ENCODE data around the gene NIN. TPM values are rescaled to one million over a fixed set of nuclear protein-coding genes. Genes with fewer than 3 reads are reported as not detected.

NIN gene
- total RNA-seq, 1 experiment from 2014 or later = 11.0 TPM

- in situ Hi-C loops (cut with HindIII; ENCODE audit: low pct_unique_long_range_greater_than_20kb, low sequenced_read_pairs) = no loop called here
- DNase-seq (ENCODE audit: low read depth) = peak; percentile 80
Observed at GRCh38 chr14:50846226-50846880, 15.4 kb upstream of the NIN start.

GRCh38 chr14:50845166-50845565 is 14.2 kb upstream of the NIN start:
- in situ Hi-C loops (cut with HindIII; ENCODE audit: low pct_unique_long_range_greater_than_20kb, low sequenced_read_pairs) = no loop called here
- peak; percentile 50 for DNase-seq (ENCODE audit: low read depth)

GRCh38 chr14:50844391-50844790 is 13.4 kb upstream of the NIN start:
- no peak for DNase-seq (ENCODE audit: low read depth)

GRCh38 chr14:50839691-50840090 is 8.7 kb upstream of the NIN start:
- in situ Hi-C loops (cut with HindIII; ENCODE audit: low pct_unique_long_range_greater_than_20kb, low sequenced_read_pairs) = no loop called here

More at GRCh38 chr14:50844391-50844790, 13.4 kb upstream of the NIN start:
- in situ Hi-C loops (cut with HindIII; ENCODE audit: low pct_unique_long_range_greater_than_20kb, low sequenced_read_pairs) = no loop called here

GRCh38 chr14:50839048-50839447 is 8.1 kb upstream of the NIN start:
- in situ Hi-C loops (cut with HindIII; ENCODE audit: low pct_unique_long_range_greater_than_20kb, low sequenced_read_pairs) = no loop called here
- DNase-seq (ENCODE audit: low read depth) = no peak

More at GRCh38 chr14:50839691-50840090, 8.7 kb upstream of the NIN start:
- DNase-seq (ENCODE audit: low read depth) = no peak

- no peak for DNase-seq (ENCODE audit: low read depth)
- in situ Hi-C loops (cut with HindIII; ENCODE audit: low pct_unique_long_range_greater_than_20kb, low sequenced_read_pairs) = no loop called here
Observed at GRCh38 chr14:50837850-50838470, 7.0 kb upstream of the NIN start.

GRCh38 chr14:50837271-50837670 is 6.3 kb upstream of the NIN start:
- no peak for DNase-seq (ENCODE audit: low read depth)
- in situ Hi-C loops (cut with HindIII; ENCODE audit: low pct_unique_long_range_greater_than_20kb, low sequenced_read_pairs) = no loop called here

GRCh38 chr14:50836515-50836914 is 5.6 kb upstream of the NIN start:
- DNase-seq (ENCODE audit: low read depth) = no peak
- in situ Hi-C loops (cut with HindIII; ENCODE audit: low pct_unique_long_range_greater_than_20kb, low sequenced_read_pairs) = no loop called here

- DNase-seq (ENCODE audit: low read depth) = peak; percentile 30
- in situ Hi-C loops (cut with HindIII; ENCODE audit: low pct_unique_long_range_greater_than_20kb, low sequenced_read_pairs) = no loop called here
Observed at GRCh38 chr14:50835280-50835679, 4.3 kb upstream of the NIN start.

- DNase-seq (ENCODE audit: low read depth) = no peak
- in situ Hi-C loops (cut with HindIII; ENCODE audit: low pct_unique_long_range_greater_than_20kb, low sequenced_read_pairs) = no loop called here
Observed at GRCh38 chr14:50834802-50835276, 3.9 kb upstream of the NIN start.

GRCh38 chr14:50832935-50833630 is 2.1 kb upstream of the NIN start:
- in situ Hi-C loops (cut with HindIII; ENCODE audit: low pct_unique_long_range_greater_than_20kb, low sequenced_read_pairs) = no loop called here
- DNase-seq (ENCODE audit: low read depth) = no peak

GRCh38 chr14:50831726-50832168 is 785 bp upstream of the NIN start:
- in situ Hi-C loops (cut with HindIII; ENCODE audit: low pct_unique_long_range_greater_than_20kb, low sequenced_read_pairs) = no loop called here
- no peak for DNase-seq (ENCODE audit: low read depth)

GRCh38 chr14:50830044-50830931 is 674 bp downstream of the NIN start:
- in situ Hi-C loops (cut with HindIII; ENCODE audit: low pct_unique_long_range_greater_than_20kb, low sequenced_read_pairs) = no loop called here

GRCh38 chr14:50829489-50830043 is 1.4 kb downstream of the NIN start:
- in situ Hi-C loops (cut with HindIII; ENCODE audit: low pct_unique_long_range_greater_than_20kb, low sequenced_read_pairs) = no loop called here

More at GRCh38 chr14:50830044-50830931, 674 bp downstream of the NIN start:
- DNase-seq (ENCODE audit: low read depth) = peak; percentile 57

GRCh38 chr14:50828721-50829488 is 2.1 kb downstream of the NIN start:
- in situ Hi-C loops (cut with HindIII; ENCODE audit: low pct_unique_long_range_greater_than_20kb, low sequenced_read_pairs) = no loop called here
- DNase-seq (ENCODE audit: low read depth) = no peak

More at GRCh38 chr14:50829489-50830043, 1.4 kb downstream of the NIN start:
- DNase-seq (ENCODE audit: low read depth) = peak; percentile 16

- DNase-seq (ENCODE audit: low read depth) = no peak
- in situ Hi-C loops (cut with HindIII; ENCODE audit: low pct_unique_long_range_greater_than_20kb, low sequenced_read_pairs) = no loop called here
Observed at GRCh38 chr14:50826681-50827080, 4.3 kb downstream of the NIN start.

- DNase-seq (ENCODE audit: low read depth) = no peak
- in situ Hi-C loops (cut with HindIII; ENCODE audit: low pct_unique_long_range_greater_than_20kb, low sequenced_read_pairs) = no loop called here
Observed at GRCh38 chr14:50825307-50825706, 5.7 kb downstream of the NIN start.

Measured in Caki2 (cell line).